Astrocyte of the hippocampus (primary cell): ENCODE measurements around the gene DNAL4.

Experiments used
- DNase-seq: peaks from one replicate; pipeline ENCODE4 v3.0.0; 2011; ENCODE audit warnings: low read depth, low spot score

DNAL4 gene

DNA sequence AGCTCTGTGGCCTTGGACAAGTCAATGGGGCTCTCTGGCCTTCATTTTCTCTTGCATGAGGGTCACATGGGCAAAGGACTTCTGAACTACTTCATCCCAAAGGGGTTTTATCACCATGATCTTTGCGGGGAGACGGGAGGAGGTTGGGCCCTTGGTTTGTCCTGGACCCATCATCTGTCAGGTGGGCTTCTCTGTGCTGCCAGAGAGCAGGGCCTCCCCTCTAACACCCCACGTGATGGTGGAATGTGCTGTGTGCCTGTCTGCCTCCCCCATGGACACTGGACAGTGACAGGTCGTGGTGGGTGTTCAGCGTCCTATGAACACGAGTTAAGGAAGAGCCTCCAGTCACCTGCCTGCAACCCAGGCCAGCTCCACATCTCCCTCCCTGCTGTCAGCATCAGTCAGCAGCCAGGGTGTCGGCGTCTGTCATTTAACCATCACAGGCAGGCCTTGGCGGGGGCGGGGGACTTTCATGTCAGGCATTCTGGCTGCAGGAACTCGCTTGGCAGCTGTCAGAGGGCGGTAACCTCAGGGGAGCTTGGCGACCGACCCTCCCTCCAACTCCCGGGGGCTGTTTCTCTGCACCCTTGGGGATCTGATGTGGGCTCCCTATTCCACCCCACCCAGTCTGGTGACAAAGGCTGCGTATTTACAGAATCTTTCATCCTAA, 35.5 kb downstream of the DNAL4 start:
- no peak for DNase-seq

DNA sequence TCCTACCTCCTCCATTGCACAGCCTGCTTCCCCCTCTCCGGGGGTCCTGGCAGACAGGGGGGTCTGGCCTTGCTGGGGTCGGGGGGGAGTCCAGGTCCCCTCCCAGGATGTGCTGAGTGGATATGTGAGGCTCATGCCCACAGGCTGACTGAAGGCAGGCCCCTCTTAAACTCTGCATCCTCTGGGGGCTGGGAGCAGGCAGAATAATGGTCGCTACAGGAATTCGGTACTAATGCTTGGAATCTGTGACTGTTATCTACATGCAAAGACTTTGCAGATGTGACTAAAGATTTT, 36.5 kb downstream of the DNAL4 start:
- DNase-seq: no peak

GRCh38 chr22:38756711-38757463, 37.1 kb downstream of the DNAL4 start:
- no peak for DNase-seq

- peak; percentile 96 for DNase-seq
Measured at GRCh38 chr22:38755911-38756532, 37.9 kb downstream of the DNAL4 start, which contains the start of gene SUN2. Gene SUN2 (minus strand): TSS chr22:38755998. CDS start chr22:38752628, 3,370 bp downstream.

DNA sequence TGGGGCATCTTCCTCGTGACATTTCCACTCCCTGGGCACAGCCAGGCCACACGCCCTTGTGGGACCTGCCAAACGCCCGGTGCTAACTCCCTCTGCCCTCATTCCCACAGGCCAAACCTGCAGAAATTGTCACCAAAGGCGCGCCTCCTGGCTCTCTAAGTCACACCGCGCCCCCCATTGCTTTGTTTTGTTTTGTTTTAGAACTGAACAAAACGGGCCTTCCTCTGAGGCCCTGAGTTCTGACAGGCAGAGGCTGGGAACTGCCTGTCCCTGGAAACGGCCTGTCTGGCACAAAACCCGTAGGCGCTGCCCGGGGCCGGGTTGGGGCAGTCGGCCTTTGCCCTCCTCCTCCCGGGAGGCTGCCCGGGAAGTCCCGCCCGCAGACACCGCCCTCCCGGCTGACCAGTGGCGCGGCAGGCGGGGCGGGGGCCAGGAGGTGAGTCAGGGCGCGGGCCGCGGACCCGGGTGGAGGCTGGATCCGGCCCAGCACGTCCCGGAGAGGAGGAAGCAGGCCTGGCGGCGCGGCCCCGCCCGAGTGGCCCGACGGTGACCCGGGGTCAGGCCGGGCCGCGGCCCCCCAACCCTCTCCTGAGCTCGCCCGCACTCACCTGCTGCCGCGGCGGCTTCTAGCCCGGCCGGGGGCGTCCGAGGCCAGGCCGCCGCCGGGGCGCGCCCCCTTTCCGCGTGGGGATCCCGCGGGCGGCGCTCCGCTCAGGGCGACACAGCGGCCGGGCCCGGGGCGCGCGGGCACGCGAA, 38.6 kb downstream of the DNAL4 start:
- peak; percentile 86 for DNase-seq

DNA sequence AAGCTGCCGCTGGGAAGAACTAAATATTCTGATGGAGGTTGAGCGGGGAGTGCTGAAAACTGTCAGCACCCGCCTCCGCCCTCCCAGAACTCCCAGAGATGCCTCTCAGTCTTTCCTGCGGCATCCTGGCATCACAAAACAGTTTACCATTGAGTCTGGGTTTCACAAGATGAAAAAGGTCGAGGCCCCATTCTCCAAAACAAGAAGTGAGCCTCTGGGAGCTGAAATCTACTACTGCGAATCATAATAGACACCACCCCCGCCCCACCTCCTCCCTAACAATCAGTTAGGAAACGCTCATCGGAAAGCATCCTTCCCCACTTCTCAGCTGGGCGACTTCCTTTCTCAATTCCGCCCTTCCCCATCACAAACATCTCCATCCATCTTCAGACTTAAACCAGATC, 39.2 kb downstream of the DNAL4 start:
- DNase-seq: no peak

GRCh38 chr22:38753948-38754750, 39.8 kb downstream of the DNAL4 start:
- peak; percentile 82 for DNase-seq

DNA sequence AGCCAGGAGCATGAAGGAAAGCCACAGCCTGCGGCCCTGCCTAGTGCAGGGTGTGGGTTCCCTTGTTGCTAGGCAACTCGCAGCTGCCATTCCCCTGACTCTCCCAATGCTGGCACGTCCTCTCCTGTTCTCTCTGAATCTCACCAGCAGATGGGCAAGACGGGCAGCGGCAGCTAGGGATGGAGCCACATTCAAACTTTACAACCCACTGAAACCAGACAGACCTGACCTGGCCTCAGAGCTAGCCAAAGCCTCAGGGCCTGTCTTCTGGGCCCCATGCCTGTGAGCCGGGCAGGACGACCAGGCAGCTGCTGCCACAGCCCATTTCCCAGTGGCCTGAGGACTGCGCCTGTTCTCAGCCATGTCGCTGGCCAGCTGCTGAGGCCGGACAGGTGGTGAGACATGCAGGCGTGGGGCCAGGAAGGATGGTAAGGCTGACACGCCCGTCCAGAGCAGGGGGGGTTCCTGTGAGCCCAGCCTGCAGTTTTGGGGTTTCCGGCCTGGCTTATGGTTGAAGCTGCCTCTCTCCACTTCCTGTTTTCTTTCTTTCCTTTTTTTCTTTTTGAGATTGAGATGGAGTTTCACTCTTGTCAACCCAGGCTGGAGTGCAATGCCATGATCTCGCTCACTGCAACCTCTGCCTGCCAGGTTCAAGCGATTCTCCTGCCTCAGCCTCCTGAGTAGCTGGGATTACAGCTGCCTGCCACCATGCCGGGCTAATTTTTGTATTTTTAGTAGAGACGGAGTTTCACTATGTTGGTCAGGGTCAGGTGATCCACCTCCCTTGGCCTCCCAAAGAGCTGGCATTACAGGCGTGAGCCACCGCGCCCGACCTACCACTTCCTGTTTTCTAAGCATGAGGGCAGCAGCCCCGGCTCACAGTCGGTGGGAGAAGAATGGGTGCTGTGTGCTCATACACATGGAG, 42.3 kb downstream of the DNAL4 start:
- DNase-seq: peak; percentile 51

GRCh38 chr22:38751066-38751421, 42.9 kb downstream of the DNAL4 start:
- no peak for DNase-seq

DNA sequence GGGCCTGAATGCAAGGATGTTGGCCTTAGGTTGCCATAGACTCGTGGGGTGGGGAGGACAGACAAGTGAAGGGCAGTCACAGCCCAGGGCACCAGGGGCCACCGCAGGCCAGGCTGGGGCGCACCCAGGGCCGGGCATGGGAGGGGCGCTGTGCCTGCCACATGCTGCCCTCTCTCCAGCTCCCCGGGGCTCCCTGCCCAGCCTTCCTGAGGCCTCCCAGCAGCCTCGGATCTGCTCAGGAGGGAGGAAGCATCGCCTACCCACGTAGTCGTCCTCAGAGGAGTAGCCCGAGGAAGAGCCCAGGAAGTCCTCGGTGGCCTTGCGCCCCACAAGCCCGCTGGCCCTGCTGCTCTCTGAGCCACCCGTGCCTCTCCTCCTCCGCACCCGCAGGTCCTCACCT, 43.3 kb downstream of the DNAL4 start:
- no peak for DNase-seq

GRCh38 chr22:38750104-38750503, 43.8 kb downstream of the DNAL4 start:
- no peak for DNase-seq

DNA sequence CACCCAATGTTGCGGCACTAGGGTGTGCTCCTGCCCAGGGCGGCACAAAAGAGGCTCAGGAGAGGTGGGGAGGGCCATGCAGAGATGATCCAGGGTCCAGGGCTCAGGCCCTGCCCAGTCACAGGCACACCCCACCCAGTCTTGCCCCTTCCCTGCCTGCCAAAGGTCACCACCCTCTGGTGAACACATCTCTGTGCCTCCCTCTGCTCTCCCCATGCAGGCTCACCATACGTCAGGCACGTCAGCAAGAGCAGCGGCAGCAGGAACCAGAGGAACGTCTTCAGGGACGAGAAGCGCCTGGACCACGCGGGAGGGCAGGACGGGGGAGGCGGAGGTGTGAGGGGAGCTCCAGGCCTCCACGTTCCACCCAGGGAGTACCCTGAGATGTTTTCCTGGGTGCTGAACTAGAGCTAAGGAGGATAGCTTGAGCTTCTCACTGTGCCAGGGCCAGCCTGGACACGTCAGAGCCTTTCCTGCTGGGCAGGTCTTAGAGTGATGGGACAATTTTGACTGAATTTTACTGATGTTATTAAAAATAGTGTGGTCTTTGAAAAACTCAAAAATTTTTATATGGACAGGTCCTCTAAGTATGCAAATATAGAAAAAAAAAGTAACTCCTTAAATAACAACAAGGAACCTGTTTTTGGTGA, 45.3 kb downstream of the DNAL4 start:
- DNase-seq: no peak

- no peak for DNase-seq
Measured at GRCh38 chr22:38745676-38746460, 48.1 kb downstream of the DNAL4 start.

GRCh38 chr22:38744981-38745380, 49.0 kb downstream of the DNAL4 start:
- no peak for DNase-seq

GRCh38 chr22:38742176-38742942, 51.6 kb downstream of the DNAL4 start:
- DNase-seq: no peak

DNA sequence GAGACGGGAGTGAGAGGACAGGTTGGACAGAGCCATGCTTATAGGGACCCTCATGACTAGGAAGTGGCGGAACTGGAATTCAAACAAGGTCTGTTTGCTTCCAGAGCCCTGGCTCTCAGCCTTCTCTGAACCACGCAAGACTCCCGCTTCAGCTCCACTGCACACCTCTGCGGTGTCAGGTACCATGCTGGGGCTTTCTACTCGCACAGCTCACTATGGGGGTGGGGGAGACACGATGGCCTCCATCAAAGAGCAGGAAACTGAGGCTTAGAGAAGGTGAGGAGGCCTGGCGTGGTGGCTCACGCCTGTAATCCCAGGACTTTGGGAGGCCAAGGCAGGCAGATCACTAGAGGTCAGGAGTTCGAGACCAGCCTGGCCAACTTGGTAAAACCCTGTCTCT, 52.4 kb downstream of the DNAL4 start:
- DNase-seq: no peak

- no peak for DNase-seq
Measured at GRCh38 chr22:38741166-38741565, 52.8 kb downstream of the DNAL4 start.

GRCh38 chr22:38740754-38741153, 53.2 kb downstream of the DNAL4 start:
- DNase-seq: no peak
